ENCODE data around the gene MAGEA6.
"Not testable (repeated sequence)": the region's sequence is repeated elsewhere in the genome, so short reads cannot be mapped to it uniquely, and the experiment has no call there.

Gene MAGEA6, protein sequence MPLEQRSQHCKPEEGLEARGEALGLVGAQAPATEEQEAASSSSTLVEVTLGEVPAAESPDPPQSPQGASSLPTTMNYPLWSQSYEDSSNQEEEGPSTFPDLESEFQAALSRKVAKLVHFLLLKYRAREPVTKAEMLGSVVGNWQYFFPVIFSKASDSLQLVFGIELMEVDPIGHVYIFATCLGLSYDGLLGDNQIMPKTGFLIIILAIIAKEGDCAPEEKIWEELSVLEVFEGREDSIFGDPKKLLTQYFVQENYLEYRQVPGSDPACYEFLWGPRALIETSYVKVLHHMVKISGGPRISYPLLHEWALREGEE

DNA sequence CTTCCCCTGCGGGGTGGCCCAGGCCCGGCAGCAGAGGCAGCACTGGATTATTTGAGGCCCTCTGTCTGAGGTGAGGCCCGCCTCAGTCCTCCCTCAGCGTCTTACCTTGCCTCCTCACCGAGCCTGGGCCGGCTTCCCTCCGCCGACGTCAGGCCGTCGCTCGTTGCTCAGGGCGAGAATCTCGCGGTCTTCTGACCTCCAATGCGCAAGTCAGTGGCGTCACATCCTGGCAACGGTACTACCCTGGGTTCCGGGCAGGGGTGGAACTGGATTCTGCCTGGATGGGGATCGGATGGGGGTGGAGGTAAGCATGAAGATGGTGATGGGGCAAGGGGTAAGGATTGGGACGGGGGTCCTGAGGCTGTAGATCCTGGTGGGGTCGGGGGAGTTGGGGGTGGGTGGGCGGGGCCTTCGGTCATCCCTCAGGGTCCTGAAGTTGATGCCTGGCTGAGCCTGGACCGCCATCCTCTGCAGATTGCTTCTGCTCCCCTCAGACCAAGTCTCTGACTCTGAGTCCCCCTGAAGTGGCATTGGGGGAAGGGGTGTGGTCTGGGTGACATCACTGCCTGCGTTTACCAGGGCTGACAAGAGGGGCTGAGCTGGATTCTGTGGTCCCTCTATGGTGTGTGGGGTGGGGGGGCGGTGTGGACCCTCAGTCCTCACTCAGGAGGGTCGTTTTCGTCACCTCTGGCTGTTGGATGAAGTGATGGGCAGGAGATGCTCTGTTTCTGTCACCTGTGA is at the start of gene MAGEA6:
TSS of gene MAGEA6 (minus strand) at position 141 of the 741 bp plus-strand sequence. CDS start 2,039 bp downstream, outside the sequence.
- DNase-seq, result not testable (repeated sequence)

- DNase-seq, result no peak
Measured at GRCh38 chrX:152819266-152819665, 49.8 kb upstream of the MAGEA6 start.

DNA sequence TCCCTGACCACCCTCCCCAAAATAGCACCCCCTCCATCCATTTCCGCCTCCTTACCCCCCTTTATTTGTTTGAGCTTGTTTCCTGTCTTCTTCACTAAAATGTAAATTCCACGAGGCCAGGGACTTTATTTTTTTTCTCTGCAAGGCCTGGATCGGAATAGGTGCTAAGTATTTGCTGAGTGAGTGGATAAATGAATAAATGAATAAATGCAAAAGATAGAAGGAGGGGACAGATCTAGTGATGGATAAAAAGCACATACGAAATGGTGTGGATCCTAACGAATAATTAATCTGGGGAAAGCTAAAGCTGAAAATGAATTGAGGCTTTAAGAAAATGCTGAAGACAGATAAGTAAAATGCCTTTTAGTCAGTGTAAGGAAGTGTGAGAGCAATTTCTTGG is 48.9 kb upstream of the MAGEA6 start:
- DNase-seq, result no peak

GRCh38 chrX:152817078-152817764 is 47.7 kb upstream of the MAGEA6 start:
- DNase-seq, result no peak

DNA sequence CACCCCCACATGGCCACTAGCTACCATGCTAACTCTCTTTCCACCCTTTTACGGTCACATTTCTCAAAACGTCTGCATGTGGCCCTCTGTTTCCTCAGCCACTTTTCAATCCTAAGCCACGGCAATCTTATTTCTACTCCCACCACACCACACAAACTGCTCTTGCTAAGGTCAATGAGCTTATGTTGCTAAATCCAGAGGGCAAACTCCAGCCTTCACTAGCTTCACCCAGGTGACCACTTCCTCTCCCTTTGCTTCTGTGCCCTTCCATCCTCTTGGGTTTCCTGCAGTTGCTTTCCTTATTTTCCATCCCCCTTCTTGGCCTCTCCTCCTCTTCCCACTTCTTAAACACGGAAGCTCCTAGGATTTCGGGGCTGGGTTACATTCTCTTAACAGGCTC is 44.6 kb upstream of the MAGEA6 start:
- DNase-seq, result no peak

GRCh38 chrX:152813206-152813605 is 43.7 kb upstream of the MAGEA6 start:
- no peak for DNase-seq

DNA sequence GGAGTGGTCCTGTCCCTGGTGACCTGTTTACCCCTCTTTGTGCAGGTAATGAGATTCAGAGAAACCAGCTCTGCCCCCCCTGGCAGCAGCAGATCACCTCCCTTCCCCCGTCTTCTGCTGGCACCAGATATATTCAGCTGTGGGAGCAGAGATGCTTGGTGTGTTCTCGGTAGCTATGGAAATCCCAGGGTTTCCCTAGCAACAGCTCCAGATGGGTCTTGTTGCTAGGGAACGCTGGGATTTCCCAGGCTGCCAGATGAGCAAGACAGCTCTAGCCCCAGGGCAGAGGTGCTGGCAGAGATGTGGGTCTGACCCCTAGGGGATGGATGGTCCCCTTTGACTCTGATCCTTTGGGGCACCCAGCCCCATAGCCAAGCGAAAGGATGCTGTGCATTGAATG is 40.9 kb upstream of the MAGEA6 start:
- DNase-seq, result no peak

- no peak for DNase-seq
Measured at GRCh38 chrX:152806035-152806434, 36.5 kb upstream of the MAGEA6 start.

DNA sequence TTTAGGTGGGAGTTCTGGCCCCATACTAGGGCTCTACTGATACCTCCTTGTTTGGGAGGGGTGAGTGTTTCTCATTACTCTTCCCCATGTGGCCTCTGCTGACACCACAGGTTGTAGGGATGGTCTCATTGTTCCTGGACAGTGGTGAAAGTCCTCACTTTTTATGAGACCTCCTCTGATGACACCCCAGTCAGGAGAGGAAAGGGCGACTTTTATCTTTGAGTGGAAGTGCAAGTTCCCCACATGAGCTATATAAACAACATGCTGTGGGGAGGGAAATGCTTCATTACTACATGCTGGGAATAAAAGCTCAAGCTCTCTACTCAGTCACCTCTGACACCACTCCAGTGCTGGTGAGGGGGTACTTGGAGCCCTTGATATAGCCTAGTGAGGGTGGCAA is 29.5 kb upstream of the MAGEA6 start:
- DNase-seq, result no peak

DNA sequence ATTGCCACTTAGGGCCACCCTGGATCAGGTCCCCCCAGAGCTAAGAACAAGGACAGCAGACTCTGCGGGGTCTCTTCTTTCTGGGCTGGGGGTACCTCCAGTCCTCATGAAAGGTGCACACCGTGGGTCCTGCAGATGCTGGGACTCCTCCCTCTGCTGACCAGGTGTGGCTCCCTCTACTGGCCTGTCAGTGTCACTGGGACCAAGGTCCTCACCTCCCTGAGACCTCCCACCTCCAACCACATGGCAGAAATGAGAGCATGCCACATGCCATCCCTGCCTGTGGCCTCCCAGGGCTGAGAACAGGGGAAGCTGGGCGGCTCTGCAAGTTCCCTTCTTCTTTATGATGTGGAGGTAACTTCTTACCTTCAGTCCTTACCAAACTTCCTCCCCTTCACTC is 17.6 kb upstream of the MAGEA6 start:
- not testable (repeated sequence) for DNase-seq

- DNase-seq, result not testable (repeated sequence)
Measured at GRCh38 chrX:152766562-152766961, 2.9 kb downstream of the MAGEA6 start.

DNA sequence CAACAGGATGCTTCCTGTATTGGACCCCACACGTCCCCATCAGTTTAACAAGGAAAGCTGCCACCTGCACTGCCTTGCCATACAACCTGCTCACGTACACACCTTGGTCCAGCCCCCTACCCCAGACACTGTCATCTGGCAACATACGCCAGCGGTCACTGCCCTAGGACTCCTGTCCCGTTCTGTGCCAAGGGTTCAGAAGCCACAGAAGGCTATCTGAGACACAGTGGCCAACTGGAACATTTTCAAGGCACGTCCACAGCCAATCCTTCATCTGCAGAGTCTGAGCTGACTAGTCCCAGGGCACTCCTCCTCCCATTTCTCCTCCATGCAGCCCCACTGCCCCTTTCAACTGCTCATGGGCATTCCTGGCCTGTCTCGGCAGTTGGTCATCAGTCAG is 7.9 kb downstream of the MAGEA6 start:
- DNase-seq, result not testable (repeated sequence)

DNA sequence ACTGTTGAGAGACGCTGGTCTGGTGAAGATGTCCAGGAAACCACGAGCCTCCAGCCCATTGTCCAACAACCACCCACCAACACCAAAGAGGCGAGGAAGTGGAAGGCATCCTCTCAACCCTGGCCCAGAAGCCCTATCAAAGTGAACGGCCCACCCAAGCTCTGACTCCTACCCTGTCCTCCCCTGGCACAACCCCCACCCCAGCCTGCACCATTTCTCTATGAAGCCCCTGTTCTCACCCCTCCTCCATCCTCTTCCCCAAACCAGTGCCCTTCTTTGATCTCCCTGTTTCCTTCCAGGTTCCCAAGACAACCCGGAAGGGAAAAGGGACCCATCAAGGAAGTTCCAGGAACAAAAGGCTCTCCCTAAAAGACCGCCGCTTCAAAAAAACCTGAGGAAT is 9.9 kb downstream of the MAGEA6 start:
- DNase-seq, result not testable (repeated sequence)

DNA sequence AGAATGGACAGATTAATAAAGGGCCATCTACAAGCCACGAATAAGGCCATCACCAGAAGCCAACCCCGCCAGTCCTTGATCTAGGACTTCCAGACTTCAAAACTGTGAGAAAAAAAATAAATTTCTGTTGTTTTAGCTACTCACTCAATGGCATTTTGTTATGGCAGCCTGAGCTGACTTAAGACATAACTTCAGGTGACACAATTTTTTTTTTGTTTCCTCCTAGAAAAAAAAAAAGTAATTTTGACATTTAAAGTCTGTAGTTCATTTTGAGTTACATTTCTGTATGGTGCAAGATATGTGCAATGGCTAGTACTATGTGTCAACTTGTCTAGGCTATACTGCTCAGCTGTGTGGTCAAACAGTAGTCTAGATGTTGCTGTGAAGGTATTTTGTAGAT is 10.6 kb downstream of the MAGEA6 start, which contains the start of gene CSAG3:
TSS of gene CSAG3 (plus strand) at position 301 of the 400 bp plus-strand sequence.
- DNase-seq, result not testable (repeated sequence)

DNA sequence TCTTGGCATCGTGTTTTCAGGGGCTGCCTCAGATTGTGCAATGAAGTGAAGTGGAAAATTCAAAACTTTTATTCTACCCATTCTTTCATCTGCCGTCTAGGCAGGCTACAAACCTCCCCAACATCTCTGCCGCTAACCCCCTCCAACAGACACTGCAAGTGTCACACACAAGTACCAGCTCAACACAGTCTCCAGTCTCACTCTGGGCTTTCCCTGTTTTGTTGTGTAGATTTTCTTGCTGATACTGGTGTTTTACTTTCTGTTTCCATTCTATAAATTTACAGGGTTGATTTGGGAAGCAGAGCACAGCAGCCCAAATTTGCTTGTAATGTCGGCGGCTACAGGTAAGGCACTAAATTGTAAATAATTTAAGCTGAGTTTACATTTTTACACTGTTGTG is 14.6 kb downstream of the MAGEA6 start:
- not testable (repeated sequence) for DNase-seq

DNA sequence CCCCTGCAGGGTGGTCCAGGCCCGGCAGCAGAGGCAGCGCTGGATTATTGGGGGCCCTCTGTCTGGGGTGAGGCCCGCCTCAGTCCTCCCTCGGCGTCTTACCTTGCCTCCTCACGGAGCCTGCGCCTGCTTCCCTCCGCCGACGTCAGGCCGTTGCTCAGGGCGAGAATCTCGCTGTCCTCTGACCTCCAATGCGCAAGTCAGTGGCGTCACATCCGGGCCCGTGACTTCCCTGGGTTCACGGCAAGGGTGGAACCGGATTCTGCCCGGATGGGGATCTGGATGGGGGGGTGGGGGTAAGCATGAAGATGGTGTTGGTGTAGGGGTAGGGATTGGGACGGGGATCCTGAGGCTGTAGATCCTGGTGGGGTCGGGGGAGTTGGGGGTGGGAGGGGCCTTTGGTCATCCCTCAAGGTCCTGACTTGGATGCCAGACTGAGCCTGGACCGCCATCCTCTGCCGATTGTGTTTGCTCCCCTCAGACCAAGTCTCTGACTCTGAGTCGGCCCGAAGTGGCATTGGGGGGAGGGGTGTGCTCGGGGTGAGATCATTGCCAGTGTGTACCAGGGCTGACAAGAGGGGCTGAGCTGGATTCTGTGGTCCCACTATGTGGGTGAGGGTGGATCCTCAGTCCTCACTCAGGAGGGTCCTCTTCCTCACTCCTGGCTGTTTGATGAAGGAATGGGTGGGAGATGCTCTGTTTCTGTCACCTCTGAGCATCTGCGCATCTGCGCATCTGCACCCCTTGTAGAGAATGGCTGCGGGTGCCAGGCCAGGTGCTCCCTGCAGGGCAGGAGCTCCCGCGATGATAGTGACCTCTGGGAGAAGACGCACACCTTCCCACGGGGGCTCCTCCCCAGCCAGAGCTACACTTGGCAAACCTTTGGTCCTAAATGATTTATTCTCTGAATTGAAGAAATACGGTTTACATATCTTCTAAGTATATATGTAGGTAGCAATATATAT is 15.5 kb downstream of the MAGEA6 start, which contains the start of gene MAGEA2:
TSS of gene MAGEA2 (minus strand) at position 157 of the 965 bp plus-strand sequence. CDS start 2,479 bp downstream, outside the sequence.
- not testable (repeated sequence) for DNase-seq

- no peak for DNase-seq
Measured at GRCh38 chrX:152738560-152738959, 30.9 kb downstream of the MAGEA6 start.

GRCh38 chrX:152736528-152736927 is 33.0 kb downstream of the MAGEA6 start:
- DNase-seq, result not testable (repeated sequence)

GRCh38 chrX:152735860-152736511 is 33.5 kb downstream of the MAGEA6 start:
- no peak for DNase-seq

- DNase-seq, result no peak
Measured at GRCh38 chrX:152735101-152735500, 34.4 kb downstream of the MAGEA6 start.

DNA sequence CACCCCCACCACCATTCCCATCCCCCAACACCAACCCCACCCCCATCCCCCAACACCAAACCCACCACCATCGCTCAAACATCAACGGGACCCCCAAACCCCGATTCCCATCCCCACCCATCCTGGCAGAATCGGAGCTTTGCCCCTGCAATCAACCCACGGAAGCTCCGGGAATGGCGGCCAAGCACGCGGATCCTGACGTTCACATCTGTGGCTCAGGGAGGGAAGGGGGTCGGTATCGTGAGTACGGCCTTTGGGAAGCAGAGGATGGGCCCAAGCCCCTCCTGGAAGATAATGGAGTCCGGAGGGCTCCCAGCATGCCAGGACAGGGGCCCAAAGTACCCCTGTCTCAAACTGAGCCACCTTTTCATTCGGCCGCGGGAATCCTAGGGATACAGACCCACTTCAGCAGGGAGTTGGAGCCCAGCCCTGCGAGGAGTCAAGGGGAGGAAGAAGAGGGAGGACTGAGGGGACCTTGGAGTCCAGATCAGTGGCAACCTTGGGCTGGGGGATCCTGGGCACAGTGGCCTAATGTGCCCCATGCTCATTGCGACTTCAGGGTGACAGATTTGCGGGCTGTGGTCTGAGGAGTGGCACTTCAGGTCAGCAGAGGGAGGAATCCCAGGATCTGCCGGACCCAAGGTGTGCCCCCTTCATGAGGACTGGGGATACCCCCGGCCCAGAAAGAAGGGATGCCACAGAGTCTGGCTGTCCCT is 35.2 kb downstream of the MAGEA6 start:
- not testable (repeated sequence) for DNase-seq

Data from SHP77 treated with DMSO at 0.1 percent for 48 hours (cell line).